Suprapubic skin (tissue), 4 donors: ENCODE measurements around the gene CHST8. TPM values are rescaled to one million over a fixed set of nuclear protein-coding genes. Genes with fewer than 3 reads are reported as not detected.

Experiments
- DNase-seq, 2 donors: peaks; one replicate each; pipeline ENCODE4 v3.0.0-alpha.2; 2019; ENCODE audit warnings: low spot score in 2 of 2
- H3K27ac ChIP-seq: fragments of 200-600 bp; sonication (generic); one replicate; pipeline ENCODE4 v1.5.1; 2019
- H3K27me3 ChIP-seq: fragments of 200-600 bp; sonication (generic); one replicate; pipeline ENCODE4 v1.5.1; 2019
- H3K36me3 ChIP-seq: fragments of 200-600 bp; sonication (generic); one replicate; pipeline ENCODE4 v1.5.1; 2019
- H3K4me1 ChIP-seq: fragments of 200-600 bp; sonication (generic); one replicate; pipeline ENCODE4 v1.5.1; 2019
- H3K4me3 ChIP-seq: fragments of 200-600 bp; sonication (generic); one replicate; pipeline ENCODE4 v1.5.1; 2019; ENCODE audit warnings: mild to moderate bottlenecking
- H3K9me3 ChIP-seq: fragments of 200-600 bp; sonication (generic); one replicate; pipeline ENCODE4 v1.5.1; 2019
- EP300 ChIP-seq: sonication (generic); formaldehyde crosslinking; IDR thresholded peaks from one replicate; pipeline ENCODE4 v1.6.1; 2017; ENCODE audit warnings: antibody characterized with exemption
- POLR2A ChIP-seq, 2 donors: fragments of 450-650 bp; IDR thresholded peaks; one replicate each; pipeline ENCODE4 v1.6.1; 2017; ENCODE audit warnings: antibody characterized with exemption in 2 of 2, mild to moderate bottlenecking in 2 of 2, moderate library complexity in 2 of 2
- POLR2AphosphoS5 ChIP-seq, 3 donors: sonication (generic); formaldehyde crosslinking; IDR thresholded peaks; one replicate each; pipeline ENCODE4 v1.6.1; 2017; ENCODE audit warnings: antibody characterized with exemption in 3 of 3
- WGBS: methylation state at CpG from one replicate; pipeline ENCODE4 v1.1.5; 2018; 5-methylcytosine and 5-hydroxymethylcytosine counted together
- total RNA-seq, 4 donors: library from RNA; depleted of rRNA; stranded (reverse); fragments of >200 nt; gene quantifications; one replicate each; pipeline ENCODE4 v1.1.0, GENCODE V29; 2016
- TF ChIP-seq, protein P1 (sequence below), 2 donors: fragments of 200-600 bp in 1 of 2; fragments of 450-650 bp in 1 of 2; sonication (generic) in 1 of 2; IDR thresholded peaks; one replicate each; pipeline ENCODE4 v1.5.1; 2016 to 2019; ENCODE audit warnings: antibody characterized with exemption in 2 of 2, mild to moderate bottlenecking in 1 of 2, moderate library complexity in 1 of 2

Gene CHST8
- total RNA-seq, 4 donors from 2014 or later, result 0.36 TPM; not detected in 3

DNA sequence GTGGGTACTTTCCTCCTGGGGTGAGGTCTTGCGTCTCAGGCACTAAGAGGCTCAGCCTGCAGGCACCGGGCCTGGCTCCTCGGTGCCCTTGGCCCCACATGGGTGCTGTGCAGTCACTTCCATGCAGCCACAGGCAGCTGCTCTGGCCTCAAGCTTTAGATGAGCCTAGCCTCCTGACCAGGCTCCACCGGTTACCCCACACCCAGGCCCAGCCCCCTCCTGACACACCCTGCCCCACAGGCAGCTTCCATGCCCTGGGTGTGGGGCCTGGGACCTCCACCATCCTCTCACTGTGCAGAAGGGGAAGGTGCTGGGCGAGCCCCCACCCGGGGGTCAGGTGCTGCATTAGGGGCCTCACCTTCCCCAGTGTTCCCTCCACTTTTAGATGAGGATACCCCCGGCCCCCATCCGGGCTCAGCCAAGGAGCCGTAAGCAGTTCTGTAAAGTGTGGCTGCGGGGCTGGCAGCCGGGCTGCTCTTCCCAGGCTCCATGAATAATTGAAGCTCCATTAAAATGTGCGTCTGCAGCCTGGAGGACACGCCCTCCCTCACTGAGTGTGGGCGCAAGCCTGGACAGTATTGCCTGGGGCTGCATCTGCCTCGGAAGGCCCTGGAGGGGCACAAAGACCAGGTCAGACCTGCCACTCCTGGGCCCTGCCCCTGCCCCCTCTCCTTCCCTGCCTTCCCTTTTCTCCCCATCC, 102.4 kb downstream of the CHST8 start:
- 100% methylated on average over 1 of the region's 15 CpGs for WGBS
- TF ChIP-seq POLR2AphosphoS5 (IDR thresholded peaks at IDR 0.05) (no peak), EP300 (no peak), POLR2A (IDR thresholded peaks at IDR 0.05) (no peak)
- TF ChIP-seq, protein P1, sequence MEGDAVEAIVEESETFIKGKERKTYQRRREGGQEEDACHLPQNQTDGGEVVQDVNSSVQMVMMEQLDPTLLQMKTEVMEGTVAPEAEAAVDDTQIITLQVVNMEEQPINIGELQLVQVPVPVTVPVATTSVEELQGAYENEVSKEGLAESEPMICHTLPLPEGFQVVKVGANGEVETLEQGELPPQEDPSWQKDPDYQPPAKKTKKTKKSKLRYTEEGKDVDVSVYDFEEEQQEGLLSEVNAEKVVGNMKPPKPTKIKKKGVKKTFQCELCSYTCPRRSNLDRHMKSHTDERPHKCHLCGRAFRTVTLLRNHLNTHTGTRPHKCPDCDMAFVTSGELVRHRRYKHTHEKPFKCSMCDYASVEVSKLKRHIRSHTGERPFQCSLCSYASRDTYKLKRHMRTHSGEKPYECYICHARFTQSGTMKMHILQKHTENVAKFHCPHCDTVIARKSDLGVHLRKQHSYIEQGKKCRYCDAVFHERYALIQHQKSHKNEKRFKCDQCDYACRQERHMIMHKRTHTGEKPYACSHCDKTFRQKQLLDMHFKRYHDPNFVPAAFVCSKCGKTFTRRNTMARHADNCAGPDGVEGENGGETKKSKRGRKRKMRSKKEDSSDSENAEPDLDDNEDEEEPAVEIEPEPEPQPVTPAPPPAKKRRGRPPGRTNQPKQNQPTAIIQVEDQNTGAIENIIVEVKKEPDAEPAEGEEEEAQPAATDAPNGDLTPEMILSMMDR (IDR thresholded peaks at IDR 0.05), result no peak
- no peaks in the 10 kb centered on the region for H3K9me3 ChIP-seq
- H3K27ac ChIP-seq, result no peak overlapping the region
- no peaks in the 10 kb centered on the region for H3K36me3 ChIP-seq
- H3K27me3 ChIP-seq, result peaks cover 45% of the 10 kb centered on the region
- no peaks in the 10 kb centered on the region for H3K4me1 ChIP-seq
- DNase-seq, result no peak
- no peak overlapping the region for H3K4me3 ChIP-seq

DNA sequence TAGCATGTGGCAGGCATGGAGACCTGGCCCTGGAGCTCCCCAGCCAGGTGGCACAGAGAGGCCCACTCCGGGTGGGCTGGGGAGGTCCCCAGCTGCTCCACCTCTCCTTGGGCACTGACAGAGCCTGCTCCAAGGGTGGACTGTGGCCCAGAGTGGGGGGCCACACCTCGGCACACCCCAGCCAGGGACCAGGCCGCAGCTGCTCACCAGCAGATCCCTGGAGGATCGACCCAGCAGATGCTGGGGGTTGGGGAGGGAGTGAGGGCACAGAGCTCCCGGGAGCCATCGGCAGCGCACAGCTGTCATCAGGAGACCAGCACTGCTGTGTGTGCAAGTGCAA, 102.9 kb downstream of the CHST8 start:
- Histone ChIP-seq H3K4me3 (no peak overlapping the region), H3K36me3 (no peaks in the 10 kb centered on the region), H3K27me3 (peaks cover 50% of the 10 kb centered on the region), H3K9me3 (no peaks in the 10 kb centered on the region), H3K4me1 (no peaks in the 10 kb centered on the region), H3K27ac (no peak overlapping the region)
- TF ChIP-seq POLR2A (IDR thresholded peaks at IDR 0.05) (no peak), EP300 (no peak), POLR2AphosphoS5 (IDR thresholded peaks at IDR 0.05) (no peak)
- TF ChIP-seq, protein P1 (IDR thresholded peaks at IDR 0.05), result no peak
- no peak for DNase-seq
- 89% methylated on average over 3 of the region's 7 CpGs for WGBS

DNA sequence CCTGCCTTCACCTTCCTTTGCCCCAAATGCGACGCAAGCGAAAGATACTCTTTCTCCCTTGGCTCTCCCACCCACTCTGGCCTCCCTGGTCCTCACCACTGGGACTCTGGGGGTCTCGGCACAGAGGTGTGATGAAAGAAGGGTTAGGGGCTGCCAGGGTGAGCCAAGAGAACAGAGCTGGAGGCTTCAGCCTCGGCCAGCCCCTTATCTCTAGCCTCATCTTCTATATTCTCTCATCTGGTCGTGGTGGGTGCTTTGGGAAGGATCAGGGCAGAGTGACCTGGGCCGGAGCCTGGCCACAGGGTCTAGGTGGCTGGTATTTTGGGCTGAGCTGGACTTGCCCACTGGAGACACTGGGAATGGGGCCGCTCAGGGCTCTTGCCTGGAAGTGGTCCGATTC, 103.8 kb downstream of the CHST8 start:
- Histone ChIP-seq H3K4me1 (no peaks in the 10 kb centered on the region), H3K9me3 (no peaks in the 10 kb centered on the region), H3K27ac (no peak overlapping the region), H3K27me3 (peaks cover 54% of the 10 kb centered on the region), H3K4me3 (no peak overlapping the region), H3K36me3 (no peaks in the 10 kb centered on the region)
- no peak for DNase-seq
- no peak for TF ChIP-seq POLR2A (IDR thresholded peaks at IDR 0.05)
- TF ChIP-seq, protein P1 (IDR thresholded peaks at IDR 0.05), result no peak
- TF ChIP-seq POLR2AphosphoS5 (IDR thresholded peaks at IDR 0.05), result no peak
- no peak for TF ChIP-seq EP300
- 81% methylated on average over 7 of the region's 9 CpGs for WGBS

DNA sequence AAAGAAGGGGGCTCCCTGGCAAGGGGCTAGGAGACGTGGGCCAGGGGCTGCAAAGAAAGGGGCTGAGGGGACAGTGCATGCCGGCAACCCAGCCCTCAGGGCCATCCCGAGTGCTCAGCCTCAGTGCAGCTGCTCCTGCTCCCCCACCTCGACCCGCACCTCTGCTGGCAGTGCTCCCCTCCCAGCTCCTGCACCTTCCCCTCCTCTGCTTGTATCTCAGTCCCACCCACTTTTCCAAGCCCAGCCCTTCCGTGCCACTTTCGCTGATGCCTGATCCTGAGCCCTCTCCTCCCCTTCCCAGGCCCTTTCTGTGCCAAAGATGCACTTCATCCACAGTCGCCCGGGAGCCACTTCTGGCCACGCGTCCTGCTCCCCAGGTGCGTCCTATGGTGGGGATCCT, 105.0 kb downstream of the CHST8 start:
- Histone ChIP-seq H3K27me3 (peaks cover 55% of the 10 kb centered on the region), H3K27ac (no peak overlapping the region), H3K36me3 (no peaks in the 10 kb centered on the region), H3K4me1 (no peaks in the 10 kb centered on the region), H3K4me3 (no peak overlapping the region), H3K9me3 (no peaks in the 10 kb centered on the region)
- no peak for DNase-seq
- TF ChIP-seq, protein P1 (IDR thresholded peaks at IDR 0.05), result no peak
- no peak for TF ChIP-seq POLR2AphosphoS5 (IDR thresholded peaks at IDR 0.05)
- no peak for TF ChIP-seq EP300
- TF ChIP-seq POLR2A (IDR thresholded peaks at IDR 0.05), result no peak
- WGBS, result 64% methylated on average over 11 of the region's 12 CpGs

DNA sequence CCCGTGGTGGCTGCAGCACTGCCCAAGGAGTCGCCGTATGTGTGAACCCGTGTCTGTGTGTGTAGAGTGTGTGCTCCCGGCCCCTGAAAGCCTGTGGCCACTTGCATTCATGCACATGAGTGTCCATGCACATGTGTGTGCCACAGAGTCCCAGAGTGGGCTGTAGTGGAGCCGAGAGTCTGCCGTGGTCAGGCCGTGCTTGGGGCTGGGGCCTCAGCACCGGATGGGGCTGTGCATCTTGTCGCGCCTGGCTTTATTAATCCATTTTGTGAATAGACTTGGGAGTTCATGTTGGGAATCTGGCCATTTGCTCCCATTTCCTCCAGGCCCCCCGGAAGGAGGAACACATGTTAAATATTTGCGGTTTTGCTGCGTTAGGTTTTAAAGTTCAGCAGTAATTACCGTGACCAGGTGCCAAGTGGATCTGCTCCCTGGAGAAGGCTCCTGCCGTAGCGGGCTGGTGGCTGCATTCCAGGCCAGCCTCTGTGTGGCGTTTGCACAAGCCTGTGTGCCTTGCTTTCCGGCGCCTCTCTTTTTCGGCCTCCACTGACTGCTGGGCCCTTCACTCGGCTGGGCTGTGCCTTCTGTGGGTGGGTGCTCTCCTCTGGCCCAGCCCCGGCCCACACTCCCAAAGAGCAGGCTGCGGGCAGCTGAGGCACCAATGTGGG, 105.7 kb downstream of the CHST8 start:
- Histone ChIP-seq H3K9me3 (no peaks in the 10 kb centered on the region), H3K27me3 (peaks cover 56% of the 10 kb centered on the region), H3K4me1 (no peaks in the 10 kb centered on the region), H3K27ac (no peak overlapping the region), H3K4me3 (no peak overlapping the region), H3K36me3 (no peaks in the 10 kb centered on the region)
- no peak for DNase-seq
- TF ChIP-seq EP300, result no peak
- TF ChIP-seq, protein P1 (IDR thresholded peaks at IDR 0.05), result no peak
- TF ChIP-seq POLR2AphosphoS5 (IDR thresholded peaks at IDR 0.05), result no peak
- TF ChIP-seq POLR2A (IDR thresholded peaks at IDR 0.05), result no peak
- 60% methylated on average over 22 of the region's 24 CpGs for WGBS
